Measurements from ENCODE around the gene PHF21A.

DNA sequence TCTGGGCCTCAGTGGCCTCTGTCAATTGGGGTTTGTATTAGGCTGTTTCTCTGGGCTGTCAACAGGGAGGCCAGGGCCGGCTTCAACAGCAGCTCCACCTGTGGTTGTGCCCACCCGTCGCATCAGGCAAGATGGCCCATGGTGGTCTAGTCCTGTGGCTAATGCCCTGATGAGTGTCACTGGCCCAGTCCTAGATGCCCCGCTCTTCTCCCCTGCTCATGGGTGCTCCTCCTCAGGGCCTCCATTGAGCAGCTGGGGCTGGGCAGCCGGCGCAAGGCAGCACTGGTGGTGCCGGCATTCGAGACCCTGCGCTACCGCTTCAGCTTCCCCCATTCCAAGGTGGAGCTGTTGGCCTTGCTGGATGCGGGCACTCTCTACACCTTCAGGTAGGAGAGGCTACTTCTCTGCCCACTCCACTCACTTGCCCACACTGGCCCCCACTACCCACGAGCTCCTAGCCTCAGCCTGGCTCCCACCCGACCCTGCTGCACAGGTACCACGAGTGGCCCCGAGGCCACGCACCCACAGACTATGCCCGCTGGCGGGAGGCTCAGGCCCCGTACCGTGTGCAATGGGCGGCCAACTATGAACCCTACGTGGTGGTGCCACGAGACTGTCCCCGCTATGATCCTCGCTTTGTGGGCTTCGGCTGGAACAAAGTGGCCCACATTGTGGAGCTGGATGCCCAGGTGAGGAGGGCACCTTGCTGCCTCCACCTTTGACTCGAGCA lies 193.4 kb downstream of the PHF21A start:
- TF ChIP-seq, protein P1, sequence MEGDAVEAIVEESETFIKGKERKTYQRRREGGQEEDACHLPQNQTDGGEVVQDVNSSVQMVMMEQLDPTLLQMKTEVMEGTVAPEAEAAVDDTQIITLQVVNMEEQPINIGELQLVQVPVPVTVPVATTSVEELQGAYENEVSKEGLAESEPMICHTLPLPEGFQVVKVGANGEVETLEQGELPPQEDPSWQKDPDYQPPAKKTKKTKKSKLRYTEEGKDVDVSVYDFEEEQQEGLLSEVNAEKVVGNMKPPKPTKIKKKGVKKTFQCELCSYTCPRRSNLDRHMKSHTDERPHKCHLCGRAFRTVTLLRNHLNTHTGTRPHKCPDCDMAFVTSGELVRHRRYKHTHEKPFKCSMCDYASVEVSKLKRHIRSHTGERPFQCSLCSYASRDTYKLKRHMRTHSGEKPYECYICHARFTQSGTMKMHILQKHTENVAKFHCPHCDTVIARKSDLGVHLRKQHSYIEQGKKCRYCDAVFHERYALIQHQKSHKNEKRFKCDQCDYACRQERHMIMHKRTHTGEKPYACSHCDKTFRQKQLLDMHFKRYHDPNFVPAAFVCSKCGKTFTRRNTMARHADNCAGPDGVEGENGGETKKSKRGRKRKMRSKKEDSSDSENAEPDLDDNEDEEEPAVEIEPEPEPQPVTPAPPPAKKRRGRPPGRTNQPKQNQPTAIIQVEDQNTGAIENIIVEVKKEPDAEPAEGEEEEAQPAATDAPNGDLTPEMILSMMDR (conservative IDR thresholded peaks at IDR 0.05; ENCODE audit: low read length) = no peak
- no peak for TF ChIP-seq EZH2phosphoT487 (IDR thresholded peaks at IDR 0.05; ENCODE audit: borderline replicate concordance)
